Suppressor macrophage treated with lipopolysaccharide for 4 hours (primary cell): Measurements from ENCODE around the gene ST6GAL1.
"Not testable (repeated sequence)": the region's sequence is repeated elsewhere in the genome, so short reads cannot be mapped to it uniquely, and the experiment has no call there.

ENCODE experiments used
- DNase-seq: peaks from one replicate; pipeline ENCODE4 v3.0.0-alpha.2; 2020

ST6GAL1 gene

GRCh38 chr3:187054433-187054832 is 124.1 kb downstream of the ST6GAL1 start:
- not testable (repeated sequence) for DNase-seq

GRCh38 chr3:187057803-187058202 is 127.5 kb downstream of the ST6GAL1 start:
- DNase-seq: not testable (repeated sequence)

- no peak for DNase-seq
These were observed 131.4 kb downstream of the ST6GAL1 start for GRCh38 chr3:187061748-187062147.

GRCh38 chr3:187062526-187063177 is 132.3 kb downstream of the ST6GAL1 start:
- peak; percentile 48 for DNase-seq

GRCh38 chr3:187063286-187064121 is 133.2 kb downstream of the ST6GAL1 start:
- no peak for DNase-seq

- DNase-seq: no peak
These were observed 134.1 kb downstream of the ST6GAL1 start for GRCh38 chr3:187064210-187065115.

GRCh38 chr3:187066228-187066995 is 136.1 kb downstream of the ST6GAL1 start:
- DNase-seq: no peak

GRCh38 chr3:187068787-187069186 is 138.5 kb downstream of the ST6GAL1 start:
- no peak for DNase-seq

- DNase-seq: no peak
These were observed 139.7 kb downstream of the ST6GAL1 start for GRCh38 chr3:187069857-187070516.

- DNase-seq: no peak
These were observed 141.8 kb downstream of the ST6GAL1 start for GRCh38 chr3:187072102-187072501.

GRCh38 chr3:187072511-187072910 is 142.2 kb downstream of the ST6GAL1 start:
- DNase-seq: no peak

GRCh38 chr3:187073581-187074098 is 143.3 kb downstream of the ST6GAL1 start:
- no peak for DNase-seq

- no peak for DNase-seq
These were observed 144.5 kb downstream of the ST6GAL1 start for GRCh38 chr3:187074846-187075245.

- no peak for DNase-seq
These were observed 146.0 kb downstream of the ST6GAL1 start for GRCh38 chr3:187076297-187076696.

GRCh38 chr3:187077085-187077484 is 146.8 kb downstream of the ST6GAL1 start:
- DNase-seq: no peak

GRCh38 chr3:187077537-187077936 is 147.2 kb downstream of the ST6GAL1 start:
- no peak for DNase-seq

- no peak for DNase-seq
These were observed 149.0 kb downstream of the ST6GAL1 start for GRCh38 chr3:187079090-187080022.

- peak; percentile 8 for DNase-seq
These were observed 150.6 kb downstream of the ST6GAL1 start for GRCh38 chr3:187080799-187081450.

GRCh38 chr3:187082758-187083375 is 152.5 kb downstream of the ST6GAL1 start:
- peak; percentile 12 for DNase-seq
